H9 (cell line): Measurements from ENCODE around the gene MYBPHL. TPM values are rescaled to one million over a fixed set of nuclear protein-coding genes. Genes with fewer than 3 reads are reported as not detected.

Experiments
- DNase-seq: peaks from one replicate; pipeline ENCODE4 v3.0.0-alpha.2; 2017
- H2AFZ ChIP-seq: one replicate; pipeline ENCODE4 v1.6.1; 2013; ENCODE audit warnings: mild to moderate bottlenecking, low read length, control low read depth, moderate library complexity
- H2AK5ac ChIP-seq: 2 replicates; pipeline ENCODE4 v1.6.1; 2013; ENCODE audit warnings: low read length, control low read depth, mixed read lengths; ENCODE audit not compliant: insufficient read length
- H2BK120ac ChIP-seq: one replicate; pipeline ENCODE4 v1.6.1; 2013; ENCODE audit warnings: low read depth, mild to moderate bottlenecking, low read length, control low read depth, inconsistent platforms; ENCODE audit not compliant: poor library complexity, severe bottlenecking
- H2BK12ac ChIP-seq: 2 replicates; pipeline ENCODE4 v1.6.1; 2013; ENCODE audit warnings: low read length, control low read depth, mixed read lengths, low read depth; ENCODE audit not compliant: insufficient read length
- H2BK15ac ChIP-seq: 2 replicates; pipeline ENCODE4 v1.6.1; 2013; ENCODE audit warnings: low read depth, low read length, control low read depth
- H2BK20ac ChIP-seq: one replicate; pipeline ENCODE4 v1.6.1; 2013; ENCODE audit warnings: low read depth, mild to moderate bottlenecking, low read length, control low read depth, inconsistent platforms; ENCODE audit not compliant: poor library complexity, severe bottlenecking
- H2BK5ac ChIP-seq: 2 replicates; pipeline ENCODE4 v1.6.1; 2013; ENCODE audit warnings: low read length, control low read depth, mixed read lengths; ENCODE audit not compliant: insufficient read length
- H3K14ac ChIP-seq: 2 replicates; pipeline ENCODE4 v1.6.1; 2013; ENCODE audit warnings: low read length, control low read depth; ENCODE audit not compliant: insufficient read depth
- H3K18ac ChIP-seq: 2 replicates; pipeline ENCODE4 v1.6.1; 2013; ENCODE audit warnings: low read depth, mild to moderate bottlenecking, mixed read lengths, low read length, control low read depth; ENCODE audit not compliant: insufficient read length
- H3K23ac ChIP-seq: 2 replicates; pipeline ENCODE4 v1.6.1; 2013; ENCODE audit warnings: low read length, control low read depth, mixed read lengths, low read depth; ENCODE audit not compliant: insufficient read length
- H3K23me2 ChIP-seq: 2 replicates; pipeline ENCODE4 v1.6.1; 2013; ENCODE audit warnings: low read depth, mild to moderate bottlenecking, mixed read lengths, low read length, control low read depth; ENCODE audit not compliant: insufficient read length, poor library complexity, severe bottlenecking
- H3K27ac ChIP-seq: 2 replicates; pipeline ENCODE4 v1.5.1; 2013; ENCODE audit warnings: low read length, control low read depth, mixed read lengths, low read depth; ENCODE audit not compliant: insufficient read length
- H3K27me3 ChIP-seq: 2 replicates; pipeline ENCODE4 v1.6.1; 2013; ENCODE audit warnings: low read length, control low read depth, inconsistent platforms; ENCODE audit not compliant: insufficient read depth
- H3K4ac ChIP-seq: 2 replicates; pipeline ENCODE4 v1.6.1; 2013; ENCODE audit warnings: low read depth, mild to moderate bottlenecking, control low read depth, inconsistent platforms, low read length, moderate library complexity
- H3K4me1 ChIP-seq: 2 replicates; pipeline ENCODE4 v1.6.1; 2013; ENCODE audit warnings: low read length, control low read depth, inconsistent platforms; ENCODE audit not compliant: insufficient read depth
- H3K4me2 ChIP-seq: 2 replicates; pipeline ENCODE4 v1.6.1; 2013; ENCODE audit warnings: low read length, control low read depth, mixed read lengths; ENCODE audit not compliant: insufficient read length, insufficient read depth
- H3K56ac ChIP-seq: 2 replicates; pipeline ENCODE4 v1.6.1; 2013; ENCODE audit warnings: low read depth, mild to moderate bottlenecking, mixed read lengths, low read length, control low read depth; ENCODE audit not compliant: insufficient read length
- H3K79me1 ChIP-seq: 2 replicates; pipeline ENCODE4 v1.6.1; 2013; ENCODE audit warnings: low read depth, mild to moderate bottlenecking, moderate library complexity, low read length, control low read depth, inconsistent platforms; ENCODE audit not compliant: insufficient read depth, poor library complexity, severe bottlenecking
- H3K79me2 ChIP-seq: 2 replicates; pipeline ENCODE4 v1.6.1; 2013; ENCODE audit warnings: low read length, control low read depth, inconsistent platforms; ENCODE audit not compliant: insufficient read depth
- H3K9ac ChIP-seq: 2 replicates; pipeline ENCODE4 v1.6.1; 2013; ENCODE audit warnings: low read length, control low read depth, mixed read lengths; ENCODE audit not compliant: insufficient read length; ENCODE audit errors: extremely low read depth
- H3K9me3 ChIP-seq: one replicate; pipeline ENCODE4 v1.6.1; 2013; ENCODE audit warnings: low read depth, low read length, inconsistent platforms; ENCODE audit not compliant: control insufficient read depth
- H3T11ph ChIP-seq: one replicate; pipeline ENCODE4 v1.6.1; 2013; ENCODE audit warnings: mild to moderate bottlenecking, low read length, control low read depth, inconsistent platforms
- H4K20me1 ChIP-seq: one replicate; pipeline ENCODE4 v1.6.1; 2013; ENCODE audit not compliant: control insufficient read depth, insufficient read length, insufficient read depth
- H4K5ac ChIP-seq: 2 replicates; pipeline ENCODE4 v1.6.1; 2013; ENCODE audit warnings: low read depth, mild to moderate bottlenecking, mixed read lengths, low read length, control low read depth; ENCODE audit not compliant: insufficient read length
- H4K8ac ChIP-seq: replicated peaks from 2 replicates; pipeline ENCODE4 v1.6.1; 2013; ENCODE audit warnings: low read length, control low read depth, mixed read lengths, low read depth; ENCODE audit not compliant: insufficient read length
- H4K91ac ChIP-seq: 2 replicates; pipeline ENCODE4 v1.6.1; 2013; ENCODE audit warnings: low read depth, mild to moderate bottlenecking, moderate library complexity, mixed read lengths, low read length, control low read depth; ENCODE audit not compliant: insufficient read length
- H3K27ac Mint-ChIP-seq, 3 experiments: 2 replicates in 2 of 3; 3 replicates in 1 of 3; pipeline ENCODE4 v1.8.0; 2020 to 2021; ENCODE audit warnings: mixed read lengths in 3 of 3, mild to moderate bottlenecking in 1 of 3, moderate library complexity in 1 of 3
- H3K27me3 Mint-ChIP-seq: 2 replicates; pipeline ENCODE4 v1.8.0; 2021; ENCODE audit warnings: low read depth, mild to moderate bottlenecking, moderate library complexity, mixed read lengths
- H3K36me3 Mint-ChIP-seq, 3 experiments: 2 replicates in 2 of 3; 3 replicates in 1 of 3; pipeline ENCODE4 v1.8.0; 2020 to 2021; ENCODE audit warnings: low read depth in 3 of 3, mixed read lengths in 3 of 3; ENCODE audit not compliant: insufficient read depth in 1 of 3
- H3K4me1 Mint-ChIP-seq, 2 experiments: 2 replicates each; pipeline ENCODE4 v1.8.0; 2020; ENCODE audit warnings: mixed read lengths in 2 of 2
- H3K4me3 Mint-ChIP-seq, 2 experiments: 2 replicates in 1 of 2; 3 replicates in 1 of 2; pipeline ENCODE4 v1.8.0; 2020 to 2021; ENCODE audit warnings: mild to moderate bottlenecking in 2 of 2, mixed read lengths in 2 of 2, moderate library complexity in 1 of 2
- H3K9me3 Mint-ChIP-seq, 2 experiments: 2 replicates in 1 of 2; 3 replicates in 1 of 2; pipeline ENCODE4 v1.8.0; 2020; ENCODE audit warnings: mild to moderate bottlenecking in 2 of 2, mixed read lengths in 2 of 2, moderate library complexity in 1 of 2
- CTCF ChIP-seq: fragments of 200-600 bp; sonication (generic); conservative IDR thresholded peaks from 3 replicates; pipeline ENCODE4 v1.8.0; 2021; ENCODE audit warnings: antibody characterized with exemption, mild to moderate bottlenecking
- total RNA-seq: library from RNA; stranded (reverse); gene quantifications from 2 replicates; pipeline ENCODE4 v1.2.1, GENCODE V29; 2021

MYBPHL gene
- total RNA-seq, 1 experiment from 2014 or later: 0.59 TPM

GRCh38 chr1:109331113-109331512 is 24.3 kb upstream of the MYBPHL start:
- Histone ChIP-seq H3K79me2 (no peaks in the 10 kb centered on the region), H2BK15ac (no peak overlapping the region), H3K9ac (no peak overlapping the region), H3K14ac (no peak overlapping the region), H3K18ac (no peak overlapping the region), H3K23ac (no peak overlapping the region), H3K4me1 (no peaks in the 10 kb centered on the region), H2AK5ac (no peak overlapping the region), H3K56ac (no peak overlapping the region), H3T11ph (no peak overlapping the region), H3K4ac (no peak overlapping the region), H4K20me1 (no peaks in the 10 kb centered on the region), H2BK120ac (no peak overlapping the region), H4K8ac (no peak overlapping the region), H2BK5ac (no peak overlapping the region), H3K27ac (no peak overlapping the region), H4K5ac (no peak overlapping the region), H4K91ac (no peak overlapping the region), H2BK12ac (no peak overlapping the region), H3K27me3 (no peaks in the 10 kb centered on the region), H2AFZ (no peak overlapping the region), H3K9me3 (no peaks in the 10 kb centered on the region), H3K23me2 (no peaks in the 10 kb centered on the region), H3K79me1 (no peaks in the 10 kb centered on the region), H3K4me2 (no peak overlapping the region), H2BK20ac (no peak overlapping the region)
- TF ChIP-seq CTCF: no peak
- Mint-ChIP-seq H3K4me1 (no peaks in the 10 kb centered on the region), H3K9me3 (peaks cover 6 to 18% of the 10 kb centered on the region in 2 experiments; a peak in 4 of 5 replicates), H3K36me3 (peaks cover 65 to 74% (median 69%) of the 10 kb centered on the region in 3 experiments), H3K4me3 (no peak overlapping the region), H3K27me3 (no peaks in the 10 kb centered on the region), H3K27ac (no peak overlapping the region)
- DNase-seq: no peak
